Fibroblast of lung (primary cell): Measurements from ENCODE around the gene CTBP2. TPM values are rescaled to one million over a fixed set of nuclear protein-coding genes. Genes with fewer than 3 reads are reported as not detected.
"Not testable (repeated sequence)": the region's sequence is repeated elsewhere in the genome, so short reads cannot be mapped to it uniquely, and the experiment has no call there.

Experiments used
- DNase-seq, 2 donors: peaks; one replicate each; pipeline versions ENCODE4 v3.0.0 to v3.0.0-alpha.2; 2010; ENCODE audit warnings: low read depth in 2 of 2
- H2AFZ ChIP-seq: 2 replicates; pipeline ENCODE4 v1.5.1; 2012; ENCODE audit warnings: low read length, control low read depth, inconsistent platforms
- H3K27ac ChIP-seq: 2 replicates; pipeline ENCODE4 v1.5.1; 2011; ENCODE audit warnings: low read length, control low read depth; ENCODE audit not compliant: insufficient read depth
- H3K27me3 ChIP-seq: 2 replicates; pipeline ENCODE4 v1.5.1; 2011; ENCODE audit warnings: mild to moderate bottlenecking, low read length; ENCODE audit not compliant: control insufficient read depth, insufficient read depth
- H3K36me3 ChIP-seq: 2 replicates; pipeline ENCODE4 v1.5.1; 2011; ENCODE audit warnings: low read length; ENCODE audit not compliant: control insufficient read depth, insufficient read depth
- H3K4me1 ChIP-seq: 2 replicates; pipeline ENCODE4 v1.5.1; 2011; ENCODE audit warnings: low read length; ENCODE audit not compliant: control insufficient read depth, insufficient read depth; ENCODE audit errors: extremely low read depth
- H3K4me2 ChIP-seq: 2 replicates; pipeline ENCODE4 v1.5.1; 2011; ENCODE audit warnings: low read length, control low read depth; ENCODE audit not compliant: insufficient read depth; ENCODE audit errors: extremely low read depth
- H3K4me3 ChIP-seq, 4 experiments: fragments of 200-600 bp in 1 of 4; sonication (generic) in 1 of 4; replicated peaks in 1 of 4; 2 replicates each; pipeline ENCODE4 v1.5.1; 2011 to 2016; ENCODE audit warnings: low read length in 4 of 4, low read depth in 3 of 4, mild to moderate bottlenecking in 3 of 4, control low read depth in 2 of 4, inconsistent platforms in 1 of 4, mixed read lengths in 1 of 4; ENCODE audit not compliant: insufficient read depth in 1 of 4; ENCODE audit errors: control extremely low read depth in 1 of 4
- H3K79me2 ChIP-seq: 2 replicates; pipeline ENCODE4 v1.5.1; 2012; ENCODE audit warnings: mild to moderate bottlenecking, low read length, inconsistent platforms; ENCODE audit not compliant: control insufficient read depth, insufficient read depth
- H3K9ac ChIP-seq: 2 replicates; pipeline ENCODE4 v1.5.1; 2011; ENCODE audit warnings: mild to moderate bottlenecking, low read length, control low read depth; ENCODE audit not compliant: insufficient read depth
- H3K9me3 ChIP-seq: 2 replicates; pipeline ENCODE4 v1.5.1; 2012; ENCODE audit warnings: low read depth, low read length; ENCODE audit not compliant: control insufficient read depth, insufficient read depth
- H4K20me1 ChIP-seq: 2 replicates; pipeline ENCODE4 v1.5.1; 2011; ENCODE audit warnings: low read length; ENCODE audit not compliant: control insufficient read depth, insufficient read depth; ENCODE audit errors: extremely low read depth
- CTCF ChIP-seq, 2 donors: IDR thresholded peaks in 1 of 2; conservative IDR thresholded peaks in 1 of 2; 1 replicate in 1 of 2; 2 replicates in 1 of 2; pipeline ENCODE4 v1.5.1; 2011 to 2012; ENCODE audit warnings: low read length in 2 of 2, control low read depth in 1 of 2, inconsistent platforms in 1 of 2, low read depth in 1 of 2, mild to moderate bottlenecking in 1 of 2
- EZH2 ChIP-seq: IDR thresholded peaks from 2 replicates; pipeline ENCODE4 v1.5.1; 2012; ENCODE audit warnings: low read length, control low read depth, mild to moderate bottlenecking; ENCODE audit errors: missing control alignments
- polyA plus RNA-seq, 2 donors: library from polyadenylated mRNA; depleted of rRNA in 1 of 2; stranded (reverse) in 1 of 2; unstranded in 1 of 2; fragments of >200 nt; gene quantifications; 2 replicates each; pipeline ENCODE4 v1.2.1, GENCODE V29; 2011 to 2012; ENCODE audit warnings: missing spikeins in 1 of 2
- total RNA-seq: library from RNA; depleted of rRNA; stranded (reverse); fragments of >200 nt; gene quantifications from 2 replicates; pipeline ENCODE4 v1.2.1, GENCODE V29; 2014

Gene CTBP2
- total and polyA plus RNA-seq, 2 donors (not counting 1 experiment from before 2014, with no cell fraction given) = 72.1 to 73.3 TPM

DNA sequence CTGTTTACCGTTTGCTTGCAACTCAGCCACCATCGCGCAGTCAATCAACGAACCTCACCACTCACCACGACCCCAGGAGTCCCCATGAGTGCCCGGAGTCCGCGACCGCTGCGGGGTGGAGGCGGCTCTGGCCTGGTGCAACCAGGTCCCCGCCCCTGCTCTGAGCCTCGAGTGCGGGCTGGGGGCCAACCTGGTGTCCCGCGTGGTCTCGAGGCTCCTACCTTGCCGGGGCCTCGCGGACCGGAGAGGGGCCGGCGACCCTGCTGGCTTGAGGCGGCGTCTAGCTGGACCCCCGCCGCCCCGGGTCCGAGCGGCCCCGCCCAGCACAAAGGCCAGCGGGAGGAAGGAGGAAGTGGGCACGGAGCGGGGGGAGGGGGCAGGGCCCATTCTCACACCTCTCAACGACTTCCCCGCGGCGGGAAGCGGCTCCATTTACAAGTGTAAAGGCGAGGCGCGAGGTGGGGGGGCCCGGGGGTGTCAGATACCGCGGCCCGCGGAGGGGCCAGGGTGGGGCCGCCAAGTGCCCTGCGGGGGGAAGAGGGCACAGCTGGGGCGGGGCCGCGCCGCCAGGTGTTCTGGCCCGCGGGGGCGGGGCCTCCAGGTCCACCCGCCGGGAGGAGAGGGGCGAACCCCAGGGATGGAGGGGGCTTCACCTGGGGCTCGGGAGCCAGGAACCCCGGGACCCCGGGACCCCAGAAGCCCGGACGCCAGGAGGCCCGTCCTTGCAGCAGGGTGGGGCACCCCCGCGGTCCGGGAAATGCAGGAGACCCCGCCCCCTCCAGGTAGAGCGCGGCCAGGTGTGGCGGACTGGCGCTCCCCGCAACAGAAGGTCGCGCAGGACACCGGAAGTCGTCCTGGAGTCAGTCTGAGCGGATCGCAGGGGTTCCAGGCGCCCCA lies 8.6 kb downstream of the CTBP2 start:
- Histone ChIP-seq H3K9ac (no peak overlapping the region), H4K20me1 (no peaks in the 10 kb centered on the region), H3K27me3 (no peaks in the 10 kb centered on the region), H3K9me3 (no peaks in the 10 kb centered on the region), H3K36me3 (no peaks in the 10 kb centered on the region), H2AFZ (no peak overlapping the region), H3K4me3 (no peak overlapping the region), H3K79me2 (peaks cover 100% of the 10 kb centered on the region), H3K4me1 (peaks cover 52% of the 10 kb centered on the region), H3K27ac (no peak overlapping the region), H3K4me2 (no peak overlapping the region)
- no peak for DNase-seq
- no peak for TF ChIP-seq CTCF (conservative IDR thresholded peaks at IDR 0.05 in 1 of 2, IDR thresholded peaks at IDR 0.05 in 1 of 2; ENCODE audit: low read depth in 1 of 2, low read length in 2 of 2)
- TF ChIP-seq EZH2 = no peak

- H3K4me3 ChIP-seq = no peak overlapping the region
- no peak for TF ChIP-seq EZH2
- no peak for TF ChIP-seq CTCF (conservative IDR thresholded peaks at IDR 0.05 in 1 of 2, IDR thresholded peaks at IDR 0.05 in 1 of 2; ENCODE audit: low read depth in 1 of 2, low read length in 2 of 2)
- DNase-seq = no peak
- no peak overlapping the region for H3K9ac ChIP-seq
- H3K9me3 ChIP-seq = no peaks in the 10 kb centered on the region
- no peaks in the 10 kb centered on the region for H4K20me1 ChIP-seq
- no peak overlapping the region for H2AFZ ChIP-seq
- H3K36me3 ChIP-seq = no peaks in the 10 kb centered on the region
- H3K27me3 ChIP-seq = no peaks in the 10 kb centered on the region
- H3K79me2 ChIP-seq = peaks cover 100% of the 10 kb centered on the region
- H3K4me1 ChIP-seq = peaks cover 50% of the 10 kb centered on the region
- no peak overlapping the region for H3K4me2 ChIP-seq
- H3K27ac ChIP-seq = no peak overlapping the region
These were observed 9.2 kb downstream of the CTBP2 start for GRCh38 chr10:125151170-125151552.

DNA sequence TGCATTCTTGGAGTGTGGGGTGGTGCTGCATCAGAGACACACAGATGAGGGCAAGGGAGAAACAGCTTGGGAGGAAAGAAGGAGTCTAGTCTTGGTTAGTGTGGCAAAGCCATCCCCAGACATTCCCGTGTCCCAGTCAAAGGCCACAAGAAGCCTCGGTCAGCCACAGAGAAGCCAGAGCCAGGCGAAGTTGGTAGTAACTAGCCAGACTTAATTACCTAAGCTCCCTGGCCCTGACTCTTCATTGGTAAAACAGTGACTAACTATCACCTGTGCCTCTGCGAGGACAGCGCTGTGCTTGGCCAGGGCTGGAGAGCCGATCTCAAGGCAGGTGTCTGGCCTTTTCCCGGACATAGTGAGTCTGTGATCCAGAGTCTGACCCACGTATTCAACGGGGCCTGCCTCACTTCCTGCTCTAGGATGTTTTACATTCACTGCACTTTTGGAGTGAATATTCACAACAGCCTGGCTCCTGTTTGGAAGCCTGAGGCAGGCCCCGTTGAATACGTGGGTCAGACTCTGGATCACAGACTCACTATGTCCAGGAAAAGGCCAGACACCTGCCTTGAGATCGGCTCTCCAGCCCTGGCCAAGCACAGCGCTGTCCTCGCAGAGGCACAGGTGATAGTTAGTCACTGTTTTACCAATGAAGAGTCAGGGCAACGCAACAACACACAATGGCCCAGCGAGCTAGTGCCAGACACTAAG lies 9.8 kb downstream of the CTBP2 start:
- not testable (repeated sequence) for H3K4me2 ChIP-seq

More for the DNA sequence above, 9.8 kb downstream of the CTBP2 start:
- H3K27ac ChIP-seq, H3K9me3 ChIP-seq, H3K36me3 ChIP-seq, H4K20me1 ChIP-seq, H3K4me3 ChIP-seq, H2AFZ ChIP-seq, H3K27me3 ChIP-seq, DNase-seq, H3K9ac ChIP-seq: not testable (repeated sequence)
- Histone ChIP-seq H3K79me2 (peaks cover 100% of the 10 kb centered on the region), H3K4me1 (peaks cover 45% of the 10 kb centered on the region)
